NOMO-1 treated with dmso at 0.1 percent for 144 hours (cell line): Measurements from ENCODE around the gene SRSF8.
A peak's percentile ranks its signal among the peaks of the same experiment; 100 is the strongest.
"Not testable (repeated sequence)": the region's sequence is repeated elsewhere in the genome, so short reads cannot be mapped to it uniquely, and the experiment has no call there.

Experiments
- DNase-seq: peaks from one replicate; lab custom pipeline; 2025; ENCODE audit not compliant: unreplicated experiment; lab: John Stamatoyannopoulos, UW

The SRSF8 gene, protein sequence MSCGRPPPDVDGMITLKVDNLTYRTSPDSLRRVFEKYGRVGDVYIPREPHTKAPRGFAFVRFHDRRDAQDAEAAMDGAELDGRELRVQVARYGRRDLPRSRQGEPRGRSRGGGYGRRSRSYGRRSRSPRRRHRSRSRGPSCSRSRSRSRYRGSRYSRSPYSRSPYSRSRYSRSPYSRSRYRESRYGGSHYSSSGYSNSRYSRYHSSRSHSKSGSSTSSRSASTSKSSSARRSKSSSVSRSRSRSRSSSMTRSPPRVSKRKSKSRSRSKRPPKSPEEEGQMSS

DNA sequence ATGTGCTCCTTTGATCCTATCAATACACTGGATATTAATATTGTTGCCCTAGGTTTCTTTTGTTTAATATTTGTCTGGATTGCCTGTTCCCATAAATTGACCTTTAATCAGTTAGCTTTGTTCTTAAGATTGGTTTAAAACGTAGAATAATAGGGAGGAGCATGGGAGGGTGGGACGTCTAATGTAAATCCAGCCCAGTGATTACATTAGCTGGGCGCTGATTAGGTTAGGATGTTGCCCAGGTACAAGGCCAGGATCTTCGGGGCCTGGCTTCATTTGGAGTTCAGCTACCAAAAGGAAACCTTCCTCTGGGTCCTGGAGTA is at the start of gene SRSF8:
SRSF8 (plus strand) TSS at position 204 of the 323 bp plus-strand sequence. CDS start 308 bp downstream, outside the sequence.
- DNase-seq: peak; percentile 57

DNA sequence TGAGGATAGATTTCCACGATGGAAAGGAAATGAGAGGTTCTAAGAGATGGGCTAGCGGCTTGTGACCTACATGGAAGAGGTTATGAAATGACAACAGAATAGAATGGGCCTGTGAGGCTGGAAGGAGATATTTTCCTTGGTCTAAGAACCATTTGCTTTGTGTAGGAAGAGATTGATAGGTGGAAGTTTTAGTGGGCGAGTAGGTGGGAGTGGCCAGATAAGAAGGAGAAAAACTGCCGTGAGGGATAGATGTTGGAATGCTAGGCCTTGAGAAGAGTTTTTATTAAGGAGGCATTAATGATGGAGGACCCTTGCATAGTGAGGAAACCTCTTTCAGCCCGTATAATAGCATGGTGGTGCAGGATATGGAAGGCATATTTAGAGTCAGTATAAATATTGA is 45.3 kb upstream of the SRSF8 start:
- DNase-seq: not testable (repeated sequence)

DNA sequence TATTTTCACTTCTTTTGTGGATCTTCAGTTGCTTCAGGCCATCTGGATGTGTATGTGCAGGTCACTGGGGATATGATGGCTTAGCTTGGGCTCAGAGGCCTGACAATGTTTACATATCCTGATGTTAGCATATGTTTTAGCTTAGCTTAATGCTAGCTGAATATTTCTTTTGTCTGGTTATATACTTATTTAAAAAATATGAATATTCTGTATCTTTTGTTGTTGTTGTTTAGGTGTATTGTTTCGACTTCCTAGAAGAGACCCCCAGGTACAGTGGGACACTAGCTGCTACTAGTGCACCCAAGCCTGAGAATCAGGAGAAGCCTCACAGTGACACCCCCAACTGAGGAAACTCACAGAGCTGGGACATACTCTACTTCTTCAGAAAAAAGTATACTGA is 41.8 kb upstream of the SRSF8 start, which contains the start of gene KDM4E:
KDM4E (plus strand) TSS at position 301 of the 400 bp plus-strand sequence. CDS start 300 bp downstream, outside the sequence.
- no peak for DNase-seq

DNA sequence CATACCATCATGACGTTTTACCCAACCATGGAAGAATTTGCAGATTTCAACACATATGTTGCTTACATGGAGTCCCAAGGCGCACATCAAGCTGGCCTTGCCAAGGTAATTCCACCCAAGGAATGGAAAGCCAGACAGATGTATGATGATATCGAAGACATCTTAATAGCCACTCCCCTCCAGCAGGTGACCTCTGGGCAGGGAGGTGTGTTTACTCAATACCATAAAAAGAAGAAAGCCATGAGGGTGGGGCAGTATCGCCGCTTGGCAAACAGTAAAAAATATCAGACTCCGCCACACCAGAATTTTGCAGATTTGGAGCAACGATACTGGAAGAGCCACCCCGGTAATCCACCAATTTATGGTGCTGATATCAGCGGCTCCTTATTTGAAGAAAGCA is 41.1 kb upstream of the SRSF8 start:
- not testable (repeated sequence) for DNase-seq

DNA sequence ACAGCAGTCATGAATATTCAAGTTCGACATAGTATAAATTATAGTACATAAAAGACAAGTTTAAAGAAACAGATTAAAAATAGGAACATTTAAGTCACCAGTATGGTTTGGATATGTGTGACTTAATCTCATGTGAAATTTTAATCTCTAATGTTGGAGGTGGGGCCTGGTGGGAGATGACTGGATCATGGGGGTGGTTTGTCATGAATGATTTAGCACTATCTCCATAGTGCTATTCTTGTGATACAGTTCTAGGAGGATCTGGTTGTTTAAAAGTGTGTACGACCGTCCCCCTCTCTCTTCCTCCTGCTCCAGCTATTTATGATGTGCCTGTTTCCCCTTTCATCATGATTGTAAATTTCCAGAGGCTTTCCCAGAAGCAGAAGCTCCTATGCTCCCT is 38.4 kb upstream of the SRSF8 start:
- DNase-seq: no peak

DNA sequence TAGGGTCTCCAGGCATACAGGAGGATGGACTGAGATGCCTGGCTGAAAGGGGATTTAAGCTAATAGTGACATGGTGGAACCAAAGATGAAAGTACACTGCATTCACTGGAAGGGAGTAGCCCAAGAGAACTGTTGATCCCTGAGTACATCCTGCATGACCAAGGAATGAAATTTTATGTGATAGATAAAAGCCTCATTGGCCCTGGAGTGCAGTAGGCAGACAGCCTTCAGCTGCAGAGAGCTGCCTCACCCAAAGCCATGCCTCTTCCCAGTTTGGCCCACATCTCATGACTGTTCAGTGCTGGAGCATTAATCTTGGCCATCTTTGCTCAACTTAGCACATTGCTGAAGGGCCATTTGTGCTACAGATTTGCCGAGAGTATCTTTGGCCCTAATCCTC is 33.7 kb upstream of the SRSF8 start:
- no peak for DNase-seq

DNA sequence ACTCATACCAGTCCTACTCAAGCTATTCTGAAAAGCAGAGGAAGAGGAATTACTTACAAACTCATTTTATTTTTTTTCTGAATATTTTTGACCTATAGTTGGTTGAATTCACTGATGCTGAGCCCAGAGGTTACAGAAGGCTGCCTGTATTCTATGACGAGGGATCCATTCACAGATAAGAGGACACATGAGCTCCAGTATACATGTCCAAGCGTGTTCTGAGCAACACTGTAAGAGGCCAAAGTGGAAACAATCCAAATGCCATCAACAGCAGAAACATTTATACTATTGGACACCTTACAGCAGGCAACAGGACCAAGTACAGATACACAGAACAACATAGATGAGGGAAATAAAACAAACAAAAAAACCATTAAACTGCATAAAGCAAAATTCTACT is 31.4 kb upstream of the SRSF8 start:
- no peak for DNase-seq

DNA sequence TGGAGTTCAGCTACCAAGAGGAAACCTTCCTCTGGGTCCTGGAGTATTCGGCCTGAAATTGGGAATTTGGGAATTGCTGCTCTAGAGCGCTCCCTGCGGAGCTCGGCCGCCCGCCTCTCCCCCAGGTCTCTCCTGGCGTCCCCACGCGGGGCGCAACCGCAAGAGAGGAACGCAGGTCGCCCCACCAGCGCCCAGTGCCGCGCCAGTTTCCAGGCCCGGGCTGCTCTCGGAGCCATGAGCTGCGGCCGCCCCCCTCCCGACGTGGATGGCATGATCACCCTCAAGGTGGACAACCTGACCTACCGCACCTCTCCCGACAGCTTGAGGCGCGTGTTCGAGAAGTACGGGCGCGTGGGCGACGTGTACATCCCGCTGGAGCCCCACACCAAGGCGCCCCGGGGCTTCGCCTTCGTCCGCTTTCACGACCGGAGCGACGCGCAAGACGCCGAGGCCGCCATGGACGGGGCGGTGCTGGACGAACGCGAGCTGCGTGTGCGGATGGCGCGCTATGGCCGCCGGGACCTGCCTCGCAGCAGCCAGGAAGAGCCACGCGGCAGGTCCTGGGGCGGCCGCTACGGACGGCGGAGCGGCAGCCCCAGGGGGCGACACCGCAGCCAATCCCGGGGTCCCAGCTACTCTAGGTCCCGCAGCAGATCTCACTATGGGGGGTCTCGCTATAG is 29.2 kb upstream of the SRSF8 start:
- DNase-seq: not testable (repeated sequence)

DNA sequence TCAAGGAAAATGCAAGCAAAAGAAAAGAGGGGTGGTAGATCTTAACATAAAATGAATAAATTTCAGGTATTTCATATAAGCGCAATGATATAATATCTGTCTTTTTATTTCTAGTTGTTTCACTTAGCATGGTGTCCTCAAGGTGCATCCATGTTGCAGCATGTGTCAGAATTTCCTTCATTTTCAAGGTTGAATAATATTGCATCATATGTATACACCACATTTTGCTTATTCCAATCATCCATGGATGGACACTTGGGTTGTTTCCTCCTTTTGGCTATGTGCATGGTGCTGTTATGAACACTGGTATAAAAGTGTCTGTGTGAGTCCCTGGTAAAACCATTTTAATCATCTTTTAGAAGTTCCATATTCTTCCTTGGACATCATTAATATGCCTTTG is 24.5 kb upstream of the SRSF8 start:
- no peak for DNase-seq

DNA sequence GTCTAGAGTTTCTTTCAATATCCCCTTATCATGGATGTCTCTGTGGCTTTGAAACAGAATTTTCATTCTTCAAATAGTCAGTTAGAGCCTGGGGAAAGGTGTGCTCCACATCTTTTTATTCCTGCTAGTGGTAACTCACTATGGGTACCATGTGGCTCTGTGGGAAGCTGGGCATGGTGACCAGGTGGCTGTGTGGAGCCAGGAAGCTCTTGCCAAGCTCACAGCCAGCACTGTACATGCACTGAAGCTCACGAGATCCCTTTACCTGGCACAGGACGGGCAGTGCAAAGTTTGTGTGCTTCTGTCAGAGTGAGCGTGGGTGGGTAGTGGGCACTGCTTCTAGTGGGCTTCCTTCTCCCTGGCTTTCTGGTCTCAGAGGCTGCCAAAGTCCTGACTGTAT is 23.8 kb upstream of the SRSF8 start:
- DNase-seq: no peak

DNA sequence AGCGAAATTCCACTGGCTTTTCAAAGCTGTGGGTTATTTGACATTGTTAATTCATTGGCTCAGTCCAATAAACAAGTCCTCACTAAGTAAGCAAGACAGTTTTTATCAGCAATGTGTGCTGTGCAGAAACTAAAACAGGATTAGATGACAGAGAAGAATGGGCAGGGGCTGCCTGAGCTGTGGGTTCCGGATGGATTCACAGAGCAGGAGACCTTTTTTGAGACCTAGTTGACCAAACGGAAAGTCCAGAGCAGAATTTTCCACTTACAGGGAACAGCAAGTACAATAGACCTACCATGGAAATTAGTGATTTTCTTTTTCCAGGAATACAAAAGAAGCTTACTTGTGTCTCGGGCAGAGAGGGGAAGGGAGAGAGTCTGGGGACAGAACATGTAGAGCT is 22.7 kb upstream of the SRSF8 start:
- no peak for DNase-seq

DNA sequence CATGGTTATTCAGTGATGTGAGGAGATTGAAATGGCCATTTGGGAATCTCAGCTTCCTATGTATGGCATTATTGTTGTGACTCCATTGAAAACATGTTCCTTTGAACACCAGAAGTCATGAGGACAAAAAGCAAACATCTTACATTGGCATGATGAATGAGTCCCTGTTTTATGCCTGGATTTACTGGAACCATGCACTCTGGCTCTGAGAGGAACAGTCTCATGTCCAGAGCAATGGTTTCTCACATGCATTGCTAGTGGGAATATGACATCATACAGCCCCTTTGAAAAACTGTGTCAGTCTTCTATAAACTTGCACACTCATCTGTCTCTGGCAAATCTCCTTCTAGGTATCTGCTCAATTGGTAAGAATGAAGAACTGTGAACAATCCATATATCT is 20.9 kb upstream of the SRSF8 start:
- no peak for DNase-seq

DNA sequence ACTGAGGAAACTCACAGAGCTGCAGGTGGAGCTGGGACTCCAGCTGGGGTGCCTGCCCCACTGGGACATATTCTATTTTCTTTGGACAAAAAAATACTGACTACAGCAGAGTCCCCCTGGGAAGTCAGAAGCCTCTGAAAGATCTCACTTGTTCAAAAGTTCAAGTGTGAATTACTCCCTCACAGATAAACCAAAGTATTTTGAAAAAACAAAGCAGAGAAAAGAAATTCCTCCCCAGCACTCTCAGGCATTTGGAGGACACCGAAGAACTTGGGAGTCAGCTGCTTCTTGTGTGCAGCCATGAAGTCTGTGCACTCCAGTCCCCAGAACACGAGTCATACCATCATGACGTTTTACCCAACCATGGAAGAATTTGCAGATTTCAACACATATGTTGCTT is 17.6 kb upstream of the SRSF8 start, which contains the start of gene KDM4F:
KDM4F (plus strand) TSS at position 301 of the 400 bp plus-strand sequence.
- not testable (repeated sequence) for DNase-seq

DNA sequence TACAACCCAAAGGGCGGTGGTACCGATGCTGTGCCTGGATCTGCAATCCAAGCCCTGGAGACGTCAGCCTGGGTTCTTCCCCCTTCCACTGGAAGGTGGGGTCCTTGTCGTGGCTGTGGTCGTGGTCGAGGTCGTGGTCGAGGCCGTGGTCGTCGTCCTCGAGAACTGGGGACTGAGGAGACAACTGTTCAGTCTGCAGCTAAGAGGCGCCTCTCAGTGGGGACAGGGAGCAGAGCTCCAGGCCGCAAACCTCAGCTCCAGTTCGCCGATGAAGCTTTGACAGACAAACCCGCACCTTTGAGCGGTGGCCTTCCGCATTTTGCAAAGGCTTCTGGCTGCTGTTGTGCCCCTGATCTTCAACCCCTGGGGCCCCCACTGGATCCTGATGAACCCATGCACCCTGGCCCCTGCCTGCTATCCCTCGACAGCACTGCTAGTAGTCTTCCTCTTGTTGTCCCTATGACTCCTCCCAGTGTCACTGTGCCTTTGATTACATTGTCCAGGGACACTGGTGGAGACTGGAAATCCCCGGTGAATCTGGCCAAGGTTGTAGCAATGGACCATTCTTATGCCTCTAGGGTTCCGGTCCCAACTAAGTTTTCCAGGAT is 16.0 kb upstream of the SRSF8 start:
- DNase-seq: no peak

DNA sequence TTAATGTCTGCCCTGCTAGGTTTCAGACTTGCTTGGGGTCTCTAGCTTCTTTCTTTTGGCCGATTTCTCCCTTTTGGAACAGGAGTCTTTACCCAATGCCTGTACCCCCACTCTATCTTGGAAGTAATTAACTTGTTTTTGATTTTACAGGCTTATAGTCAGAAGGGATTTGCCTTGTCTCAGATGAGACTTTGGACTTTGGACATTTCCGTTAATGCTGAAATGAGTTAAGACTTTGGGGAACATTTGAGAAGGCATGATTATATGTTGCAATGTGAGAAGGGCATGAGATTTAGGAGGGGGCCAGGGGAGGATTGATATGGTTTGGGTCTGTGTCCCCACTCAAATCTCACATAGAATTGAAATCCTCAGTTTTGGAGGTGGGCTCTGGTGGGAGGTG is 12.4 kb upstream of the SRSF8 start:
- DNase-seq: no peak

DNA sequence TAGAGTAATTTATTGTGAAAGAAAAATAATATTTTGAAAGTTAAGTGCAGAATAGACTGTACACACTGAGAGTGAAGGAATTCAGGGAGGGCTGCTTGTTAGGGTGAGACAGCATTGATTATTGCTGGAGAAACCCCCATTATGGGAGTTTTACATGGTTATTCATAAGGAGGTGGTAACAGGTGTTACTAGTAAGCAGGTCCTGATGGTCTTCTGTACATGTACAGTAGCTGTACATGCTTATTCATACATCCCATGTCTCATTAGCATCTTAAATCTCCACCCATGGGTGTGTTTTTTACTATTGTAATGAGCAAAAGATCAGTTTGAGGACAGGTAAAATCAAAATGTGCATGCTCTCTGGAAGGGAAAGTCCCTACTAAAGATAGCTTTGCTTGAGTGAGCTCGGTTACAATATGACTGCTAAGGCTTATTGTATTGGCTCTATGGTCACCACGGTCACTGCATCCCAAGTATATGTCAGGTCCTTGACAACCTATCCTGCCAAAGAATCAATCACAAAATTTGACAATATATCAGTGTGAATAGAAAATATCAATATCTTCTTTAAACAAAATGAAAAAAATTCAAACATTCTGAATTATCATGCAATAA is 11.3 kb upstream of the SRSF8 start:
- no peak for DNase-seq

DNA sequence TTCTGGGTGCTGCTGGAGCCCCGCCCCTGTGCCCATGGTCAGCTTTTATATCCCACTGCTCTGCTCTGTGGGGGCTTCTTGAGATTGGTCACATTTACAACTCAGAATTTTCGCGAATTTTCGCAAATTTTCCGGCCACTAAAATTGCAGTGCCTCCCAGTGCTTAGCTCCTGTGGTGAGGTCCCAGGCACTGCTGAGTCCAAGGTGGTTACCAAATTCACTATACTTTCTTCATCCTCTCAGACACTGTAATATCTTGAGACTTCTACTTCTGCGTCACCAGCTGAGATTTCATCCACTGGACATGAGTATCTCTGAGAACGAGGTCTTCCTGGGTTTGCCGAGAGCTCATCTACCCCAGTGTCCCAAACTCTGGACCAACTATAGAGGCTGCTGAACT is 8.8 kb upstream of the SRSF8 start:
- no peak for DNase-seq

DNA sequence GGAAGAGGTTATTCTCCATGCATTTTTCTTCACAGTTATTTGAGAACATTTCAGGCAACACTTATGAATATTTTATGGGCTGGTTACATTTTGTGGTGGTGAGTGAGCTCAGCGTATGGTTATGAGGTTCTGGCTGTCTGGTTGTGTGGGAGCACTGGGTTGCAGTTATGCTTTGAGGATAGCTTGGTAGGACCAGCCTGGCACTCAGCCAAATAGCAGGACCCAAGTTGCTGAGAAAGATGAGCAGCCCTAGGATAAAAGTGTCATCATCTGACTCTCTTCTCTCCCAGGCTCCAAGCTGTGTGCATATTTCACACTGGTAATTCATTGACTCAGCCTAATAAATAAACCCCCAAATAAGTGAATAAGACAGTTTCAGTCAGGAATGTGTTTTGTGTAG is 8.1 kb upstream of the SRSF8 start:
- no peak for DNase-seq

DNA sequence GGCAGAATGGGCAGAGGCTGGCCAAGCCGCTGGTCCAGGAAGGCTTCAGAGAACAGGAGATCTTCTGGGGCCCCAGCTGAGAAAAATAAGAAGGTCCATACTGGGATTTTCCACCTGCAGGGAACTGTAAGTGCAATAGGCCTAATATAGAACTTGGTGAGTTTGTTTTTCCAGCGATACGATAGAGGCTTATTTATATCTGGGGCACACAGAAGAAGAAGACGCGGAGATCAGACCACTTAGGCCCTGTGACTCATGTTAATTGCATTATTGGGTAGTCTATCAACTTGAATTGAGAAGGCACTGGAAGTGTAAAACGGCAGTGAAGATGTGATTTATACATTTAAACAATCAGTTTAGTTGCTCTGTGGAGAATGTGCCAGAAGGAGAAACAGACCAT is 7.7 kb upstream of the SRSF8 start:
- DNase-seq: no peak

DNA sequence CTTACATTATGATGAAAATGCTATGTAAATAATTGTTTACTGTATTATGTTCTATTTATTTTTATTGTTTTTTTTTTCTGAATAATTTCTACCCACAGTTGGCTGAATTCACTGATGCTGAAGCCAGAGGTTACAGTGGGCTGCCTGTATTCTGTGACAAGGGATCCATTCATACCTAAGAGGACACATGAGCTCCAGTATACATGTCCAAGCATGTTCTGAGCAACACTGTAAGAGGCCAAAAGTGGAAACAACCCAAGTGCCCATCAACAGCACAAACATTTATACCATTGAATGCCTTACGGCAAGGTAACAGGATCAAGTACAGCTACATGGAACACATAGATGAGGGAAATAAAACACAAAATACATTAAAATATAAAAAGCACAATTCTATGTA is 1.4 kb upstream of the SRSF8 start:
- no peak for DNase-seq

DNA sequence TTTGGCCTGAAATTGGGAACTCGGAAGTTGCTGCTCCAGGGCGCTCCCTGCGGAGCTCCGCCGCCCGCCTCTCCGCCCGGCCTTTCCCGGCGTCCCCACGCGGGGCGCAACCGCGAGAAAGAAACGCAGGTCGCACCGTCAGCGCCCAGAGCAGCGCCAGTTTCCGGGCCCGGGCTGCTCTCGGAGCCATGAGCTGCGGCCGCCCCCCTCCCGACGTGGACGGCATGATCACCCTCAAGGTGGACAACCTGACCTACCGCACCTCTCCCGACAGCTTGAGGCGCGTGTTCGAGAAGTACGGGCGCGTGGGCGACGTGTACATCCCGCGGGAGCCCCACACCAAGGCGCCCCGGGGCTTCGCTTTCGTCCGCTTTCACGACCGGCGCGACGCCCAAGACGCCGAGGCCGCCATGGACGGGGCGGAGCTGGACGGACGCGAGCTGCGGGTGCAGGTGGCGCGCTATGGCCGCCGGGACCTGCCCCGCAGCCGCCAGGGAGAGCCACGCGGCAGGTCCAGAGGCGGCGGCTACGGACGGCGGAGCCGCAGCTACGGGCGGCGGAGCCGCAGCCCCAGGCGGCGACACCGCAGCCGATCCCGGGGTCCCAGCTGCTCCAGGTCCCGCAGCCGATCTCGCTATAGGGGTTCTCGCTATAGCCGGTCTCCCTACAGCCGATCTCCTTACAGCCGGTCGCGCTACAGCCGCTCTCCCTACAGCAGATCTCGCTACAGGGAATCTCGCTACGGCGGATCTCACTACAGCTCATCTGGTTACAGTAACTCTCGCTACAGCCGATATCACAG is 521 bp downstream of the SRSF8 start:
- DNase-seq: peak; percentile 65
